NT2/D1 (cell line): ENCODE measurements around the gene PCYT1A.

Experiments
- SUZ12 ChIP-seq: IDR thresholded peaks from 2 replicates; pipeline ENCODE4 v1.6.1; 2011; ENCODE audit not compliant: insufficient read length, insufficient read depth; ENCODE audit errors: extremely low read depth
- YY1 ChIP-seq: IDR thresholded peaks from 2 replicates; pipeline ENCODE4 v1.6.1; 2011; ENCODE audit not compliant: insufficient read length, insufficient read depth

DNA sequence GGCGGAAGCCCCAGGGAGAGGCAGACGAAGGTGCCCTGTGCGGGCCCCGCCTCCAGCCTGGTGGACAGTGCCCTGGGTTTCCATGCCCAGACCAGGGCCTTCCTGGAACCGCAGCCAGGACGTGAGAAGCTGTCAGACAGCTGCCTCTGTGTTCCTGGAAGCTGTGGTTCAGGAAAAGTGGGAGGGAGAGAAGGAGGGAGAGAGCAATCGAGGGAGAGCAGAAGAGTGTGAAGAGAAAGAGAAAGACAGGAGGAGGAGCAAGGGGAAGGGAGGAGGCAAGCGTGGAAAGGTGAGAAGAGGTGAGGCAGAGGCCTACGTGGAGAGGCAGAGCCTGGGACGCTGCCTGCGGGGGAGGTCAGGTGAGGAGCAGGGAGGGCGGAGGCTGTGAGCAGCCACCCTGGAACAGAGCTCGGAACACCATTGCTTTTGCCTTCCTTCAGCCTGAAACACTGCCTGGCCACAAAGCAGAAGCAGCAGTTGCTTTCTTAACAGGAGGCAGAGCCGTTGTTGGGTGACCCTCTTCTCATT, 94.9 kb downstream of the PCYT1A start:
- TF ChIP-seq YY1, result no peak
- TF ChIP-seq SUZ12, result no peak
